ENCODE measurements around the gene SLC7A9.
"Not testable (repeated sequence)": the region's sequence is repeated elsewhere in the genome, so short reads cannot be mapped to it uniquely, and the experiment has no call there.

The SLC7A9 gene

DNA sequence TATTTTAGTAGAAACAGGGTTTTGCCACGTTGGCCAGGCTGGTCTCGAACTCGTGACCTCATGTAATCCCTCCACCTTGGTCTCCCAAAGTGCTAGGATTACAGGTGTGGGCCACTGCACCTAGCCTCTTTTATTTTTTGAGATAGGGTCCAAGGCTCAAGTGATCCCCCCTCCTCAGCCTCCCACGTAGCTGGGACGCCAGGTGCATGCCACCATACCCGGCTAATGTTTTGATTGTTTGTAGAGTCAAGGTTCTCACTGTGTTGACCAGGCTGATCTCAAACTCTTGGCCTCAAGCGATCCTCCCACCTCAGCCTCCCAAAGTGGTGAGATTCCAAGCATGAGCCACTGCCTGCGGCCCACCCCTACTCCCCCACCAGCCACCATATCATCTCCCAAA lies 6.3 kb downstream of the SLC7A9 start:
- no peak for DNase-seq

- DNase-seq = no peak
Observed at GRCh38 chr19:32862741-32863140, 6.8 kb downstream of the SLC7A9 start.

GRCh38 chr19:32862173-32862572 lies 7.4 kb downstream of the SLC7A9 start:
- DNase-seq = no peak

DNA sequence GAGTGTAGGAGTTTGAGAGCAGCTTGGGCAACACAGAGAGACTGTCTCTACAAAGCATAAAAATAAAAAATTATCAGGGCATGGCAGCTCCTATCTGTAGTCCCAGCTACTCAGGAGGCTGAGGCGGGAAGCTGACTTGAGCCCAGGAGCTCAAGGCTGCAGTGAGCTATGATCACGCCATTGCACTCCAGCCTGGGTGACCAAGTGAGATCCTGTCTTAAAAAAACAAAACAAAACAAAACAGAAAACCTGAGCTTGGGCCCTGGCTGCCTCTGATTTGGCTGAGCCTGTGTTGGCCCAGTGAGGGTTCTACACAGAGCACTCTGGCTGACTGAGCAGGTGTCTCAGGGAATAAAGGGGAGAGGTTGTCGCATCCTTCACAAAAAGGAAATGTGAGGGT lies 8.0 kb downstream of the SLC7A9 start:
- DNase-seq = no peak

DNA sequence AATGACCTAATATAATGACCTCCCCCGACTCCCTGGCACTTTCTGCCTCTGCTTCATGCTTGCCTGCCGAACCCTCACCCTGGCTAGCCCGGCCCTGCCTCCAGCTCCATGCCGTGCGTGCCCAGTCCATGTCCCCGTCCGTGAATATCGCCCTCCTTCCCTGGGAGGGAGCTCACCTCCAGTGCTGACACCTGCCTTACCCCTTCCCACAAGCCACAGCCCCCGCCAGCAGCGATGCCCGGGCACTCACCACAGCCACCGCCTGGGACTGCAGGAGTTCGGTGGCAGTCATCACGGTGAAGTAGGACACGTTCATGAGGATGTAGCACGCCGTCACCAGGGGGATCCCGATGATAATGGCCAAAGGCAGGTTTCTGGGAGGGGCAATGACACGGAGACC lies 10.0 kb downstream of the SLC7A9 start:
- no peak for DNase-seq

DNA sequence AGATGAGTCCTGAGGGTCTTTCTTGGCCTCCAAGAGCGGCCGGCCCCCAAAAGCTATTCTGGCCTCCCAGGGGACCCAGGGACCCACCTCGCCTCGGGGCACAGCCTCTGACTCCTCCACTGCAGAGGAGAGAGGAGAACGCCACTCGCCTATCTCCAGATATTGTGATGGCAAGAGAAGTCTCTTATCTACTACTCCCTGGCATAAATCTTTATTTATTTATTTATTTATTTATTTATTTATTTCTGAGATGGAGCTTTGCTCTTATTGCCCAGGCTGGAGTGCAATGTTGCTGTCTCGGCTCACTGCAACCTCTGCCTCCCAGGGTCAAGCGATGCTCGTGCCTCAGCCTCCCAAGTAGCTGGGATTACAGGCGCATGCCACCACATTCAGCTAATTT lies 11.0 kb downstream of the SLC7A9 start:
- no peak for DNase-seq

GRCh38 chr19:32858155-32858554 lies 11.4 kb downstream of the SLC7A9 start:
- DNase-seq = no peak

DNA sequence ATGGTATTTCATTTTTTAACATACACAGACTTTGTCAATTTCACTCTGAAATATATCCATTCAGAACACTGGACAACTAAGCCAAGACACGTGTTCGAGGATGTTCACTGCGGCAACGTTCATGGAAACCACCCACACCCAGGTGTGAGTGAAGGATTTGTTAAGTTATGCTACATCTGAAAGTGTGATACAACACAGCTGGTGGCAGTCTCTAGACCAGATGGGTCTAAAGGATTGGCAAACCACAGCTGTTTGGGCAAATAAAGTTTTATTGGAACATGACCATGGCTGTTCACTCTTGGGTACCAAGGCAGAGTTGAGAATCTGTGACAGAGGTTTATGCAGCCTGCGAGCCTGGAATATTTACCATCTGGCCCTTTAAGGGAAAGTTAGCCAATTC lies 12.0 kb downstream of the SLC7A9 start:
- no peak for DNase-seq

GRCh38 chr19:32856818-32857217 lies 12.7 kb downstream of the SLC7A9 start:
- DNase-seq = not testable (repeated sequence)

GRCh38 chr19:32852216-32852615 lies 17.4 kb downstream of the SLC7A9 start:
- no peak for DNase-seq

DNA sequence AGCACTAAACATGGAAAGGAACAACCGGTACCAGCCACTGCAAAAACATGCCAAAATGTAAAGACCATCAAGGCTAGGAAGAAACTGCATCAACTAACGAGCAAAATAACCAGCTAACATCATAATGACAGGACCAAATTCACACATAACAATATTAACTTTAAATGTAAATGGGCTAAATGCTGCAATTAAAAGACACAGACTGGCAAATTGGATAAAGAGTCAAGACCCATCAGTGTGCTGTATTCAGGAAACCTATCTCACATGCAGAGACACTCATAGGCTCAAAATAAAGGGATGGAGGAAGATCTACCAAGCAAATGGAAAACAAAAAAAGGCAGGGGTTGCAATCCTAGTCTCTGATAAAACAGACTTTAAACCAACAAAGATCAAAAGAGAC lies 21.5 kb downstream of the SLC7A9 start:
- not testable (repeated sequence) for DNase-seq

- no peak for DNase-seq
Observed at GRCh38 chr19:32843716-32844245, 25.8 kb downstream of the SLC7A9 start.

GRCh38 chr19:32842061-32842460 lies 27.5 kb downstream of the SLC7A9 start:
- DNase-seq = no peak

DNA sequence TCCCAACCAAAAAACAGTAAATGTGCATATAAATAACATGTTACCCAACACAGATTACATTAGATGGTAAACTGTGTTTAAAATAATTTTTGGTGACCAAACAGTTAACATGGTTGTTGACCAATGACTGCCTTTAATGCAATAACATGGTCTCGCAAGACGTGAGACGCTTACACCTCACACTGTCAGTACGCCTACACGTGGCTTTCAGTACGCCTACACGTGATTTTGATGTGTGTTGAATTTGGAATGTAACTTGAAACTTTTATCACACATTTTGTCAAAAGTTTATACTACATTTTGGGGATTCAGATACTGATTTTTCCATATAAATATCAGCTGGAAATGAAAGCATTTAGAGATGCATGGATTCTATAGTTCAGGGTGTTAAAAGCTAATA lies 32.0 kb downstream of the SLC7A9 start:
- no peak for DNase-seq

- not testable (repeated sequence) for DNase-seq
Observed at GRCh38 chr19:32833388-32833787, 36.2 kb downstream of the SLC7A9 start.

GRCh38 chr19:32832825-32833224 lies 36.7 kb downstream of the SLC7A9 start:
- not testable (repeated sequence) for DNase-seq

DNA sequence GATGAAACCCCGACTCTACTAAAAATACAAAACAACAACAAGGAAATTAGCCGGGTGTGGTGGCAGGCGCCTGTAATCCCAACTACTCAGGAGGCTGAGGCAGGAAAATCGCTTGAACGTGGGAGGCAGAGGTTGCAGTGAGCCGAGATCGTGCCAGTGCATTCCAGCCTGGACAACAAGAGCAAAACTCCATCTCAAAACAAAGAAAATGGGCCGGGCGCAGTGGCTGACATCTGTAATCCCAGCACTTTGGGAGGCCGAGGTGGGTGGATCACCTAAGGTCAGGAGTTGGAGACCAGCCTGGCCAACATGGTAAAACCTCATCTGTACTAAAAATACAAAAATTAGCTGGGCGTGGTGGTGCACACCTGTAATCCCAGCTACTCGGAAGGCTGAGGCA lies 37.5 kb downstream of the SLC7A9 start:
- DNase-seq = not testable (repeated sequence)

DNA sequence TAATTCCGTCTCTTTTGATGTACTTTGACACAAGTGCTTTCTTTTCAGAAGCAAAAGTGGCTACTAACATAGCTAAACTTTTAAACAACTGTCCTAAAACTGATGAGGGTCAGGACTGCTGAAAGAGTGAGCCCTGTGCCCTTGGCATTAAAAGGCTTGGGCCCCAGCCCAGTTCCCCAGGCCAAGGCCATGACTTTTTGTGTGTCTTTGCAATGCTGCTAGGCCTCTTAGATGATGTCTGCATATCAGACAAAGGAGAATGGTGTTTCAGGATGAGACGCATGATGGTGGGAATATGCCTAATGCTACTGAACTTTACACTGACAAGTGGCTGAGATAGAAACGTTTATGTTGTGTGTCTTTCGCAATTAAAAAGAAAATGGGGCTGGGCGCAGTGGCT lies 38.0 kb downstream of the SLC7A9 start:
- DNase-seq = no peak

DNA sequence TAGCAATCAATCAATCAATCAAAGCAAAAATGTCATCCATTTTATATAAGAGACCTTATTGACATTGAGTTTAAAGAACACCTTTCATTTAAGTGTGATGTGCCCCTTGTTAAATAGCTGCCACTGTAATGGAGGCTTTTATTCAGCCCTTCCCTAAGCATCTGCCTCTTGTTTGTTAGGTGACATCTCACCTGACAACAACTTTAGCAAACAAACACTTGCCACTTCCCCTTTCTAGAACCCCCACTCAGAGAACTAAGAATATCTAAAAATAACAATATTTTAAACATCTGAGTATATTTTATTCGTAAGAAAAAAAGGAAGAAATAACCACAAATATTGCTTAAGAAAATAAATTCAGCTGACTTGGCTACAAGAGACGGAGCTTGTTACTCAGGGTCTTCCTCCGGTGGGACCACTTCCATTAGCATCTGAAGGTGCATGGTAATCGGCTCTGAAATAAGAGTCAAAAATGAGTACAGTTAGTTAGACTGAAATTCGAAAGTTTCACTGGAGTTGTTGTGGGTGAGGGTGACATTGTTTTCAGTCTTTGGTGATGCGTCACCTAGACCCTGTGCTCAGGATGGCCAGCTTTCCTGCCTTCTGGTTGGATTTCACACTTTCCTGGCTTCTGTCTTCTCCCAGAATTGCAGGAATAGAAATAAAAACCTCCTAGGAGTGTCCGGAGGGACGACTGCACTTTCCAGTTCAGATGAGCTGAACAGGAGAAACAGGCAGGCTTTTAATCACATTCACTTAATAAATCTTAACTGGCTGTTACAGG lies 39.1 kb downstream of the SLC7A9 start:
- no peak for DNase-seq

DNA sequence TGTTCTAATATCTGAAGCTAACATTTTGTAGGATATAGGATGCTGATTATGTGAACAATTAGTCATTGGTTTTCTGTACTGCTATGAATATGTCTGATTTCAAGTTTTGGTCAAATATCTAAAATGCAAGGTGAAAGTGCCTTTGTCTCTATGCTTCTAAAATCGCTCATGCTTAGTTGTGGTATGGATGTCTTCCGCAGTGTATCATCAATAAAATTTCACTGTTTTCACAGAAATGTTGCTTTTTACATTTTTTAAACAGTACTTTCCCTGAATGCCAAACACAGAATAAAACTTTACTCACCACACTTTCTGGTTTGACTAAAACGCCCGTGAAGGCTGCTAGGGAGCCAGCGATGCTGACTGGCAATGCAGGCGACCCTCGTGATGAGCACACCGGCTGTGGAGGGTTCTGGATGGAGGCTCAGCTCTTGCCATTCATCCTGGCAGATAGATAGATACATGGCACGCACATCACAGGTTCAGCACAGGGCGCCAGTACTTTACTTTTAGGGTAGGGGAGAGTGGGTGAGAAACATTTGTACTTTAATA lies 40.1 kb downstream of the SLC7A9 start:
- no peak for DNase-seq

DNA sequence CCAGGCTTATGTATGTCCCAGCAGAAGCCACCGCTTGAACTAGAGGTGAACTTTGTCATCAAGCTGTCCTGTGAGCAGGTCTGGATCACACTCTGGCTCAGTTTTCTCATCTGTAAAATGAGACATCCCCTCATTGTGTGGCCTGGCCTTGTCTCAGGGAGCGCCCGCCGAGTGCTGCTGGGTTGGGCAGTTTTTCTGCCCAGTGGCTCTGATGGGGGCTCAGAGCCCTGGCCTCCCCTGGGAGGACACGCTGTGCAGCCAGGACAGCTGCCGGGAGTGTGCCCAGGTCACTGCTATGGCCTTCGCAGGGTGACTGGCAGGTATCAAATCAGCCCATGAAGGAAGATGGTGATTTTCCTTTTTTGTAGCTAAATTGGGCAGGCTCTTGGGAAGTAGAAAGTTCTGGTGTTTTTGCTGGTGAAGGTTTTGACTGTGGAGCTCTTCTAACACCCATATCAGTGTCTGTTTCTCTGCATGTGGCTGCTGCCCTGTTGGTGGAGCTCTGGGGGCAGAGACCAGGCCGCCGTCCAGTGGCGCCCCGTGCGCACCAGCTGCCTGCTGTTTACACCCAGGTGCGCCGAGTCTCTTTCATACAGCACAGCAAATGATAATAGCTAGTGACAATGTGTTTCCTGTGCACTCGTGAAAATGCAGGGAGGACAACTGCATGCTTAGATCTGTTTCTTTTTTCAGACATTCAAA lies 40.8 kb downstream of the SLC7A9 start:
- no peak for DNase-seq

GRCh38 chr19:32828139-32828538 lies 41.4 kb downstream of the SLC7A9 start:
- no peak for DNase-seq

- no peak for DNase-seq
Observed at GRCh38 chr19:32824916-32825608, 44.5 kb downstream of the SLC7A9 start.

All from Kasumi-1 (cell line).